ENCODE data around the gene NKAIN4.
"Not testable (repeated sequence)": the region's sequence is repeated elsewhere in the genome, so short reads cannot be mapped to it uniquely, and the experiment has no call there.

NKAIN4 gene

DNA sequence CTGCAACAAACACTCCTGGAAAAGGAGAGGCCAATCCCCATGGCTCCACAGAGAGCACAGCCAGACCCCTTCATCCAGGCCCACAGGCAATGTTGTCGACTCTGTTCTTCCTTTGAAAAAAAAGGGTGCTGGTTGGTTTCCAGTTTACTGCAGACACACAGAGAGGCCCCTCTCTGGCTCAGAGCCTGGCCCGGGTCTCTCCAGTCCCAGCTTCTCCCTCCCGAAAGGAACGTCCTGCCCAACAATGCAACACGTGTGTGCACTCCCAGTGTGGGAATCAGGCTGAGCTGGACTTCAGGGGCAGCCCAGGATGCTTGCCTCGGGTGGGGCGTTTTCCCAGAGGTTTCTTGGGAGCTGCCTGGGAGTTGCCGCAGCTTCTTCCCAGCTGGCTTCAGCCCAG is 4.5 kb upstream of the NKAIN4 start:
- H3K9ac ChIP-seq (ENCODE audit: low read depth in 1 of 2, low read length in 2 of 2): no peak overlapping the region
- H3K27ac ChIP-seq (ENCODE audit: low read depth in 2 of 2, low read length in 2 of 2): no peak overlapping the region
- H3K4me3 ChIP-seq (ENCODE audit: low read length in 2 of 2): no peak overlapping the region
- no peaks in the 10 kb centered on the region for H3K9me3 ChIP-seq (ENCODE audit: control insufficient read depth in 2 of 2, low read length in 2 of 2)
- H3K36me3 ChIP-seq (ENCODE audit: control insufficient read depth in 2 of 2, insufficient read depth in 2 of 2, low read length in 2 of 2): no peaks in the 10 kb centered on the region
- H3K27me3 ChIP-seq (ENCODE audit: control insufficient read depth in 2 of 2, insufficient read depth in 2 of 2, low read length in 2 of 2): peaks cover 14 to 18% of the 10 kb centered on the region in 2 donors
- no peaks in the 10 kb centered on the region for H3K4me1 ChIP-seq (ENCODE audit: control insufficient read depth in 2 of 2, insufficient read depth in 2 of 2, low read length in 2 of 2)

DNA sequence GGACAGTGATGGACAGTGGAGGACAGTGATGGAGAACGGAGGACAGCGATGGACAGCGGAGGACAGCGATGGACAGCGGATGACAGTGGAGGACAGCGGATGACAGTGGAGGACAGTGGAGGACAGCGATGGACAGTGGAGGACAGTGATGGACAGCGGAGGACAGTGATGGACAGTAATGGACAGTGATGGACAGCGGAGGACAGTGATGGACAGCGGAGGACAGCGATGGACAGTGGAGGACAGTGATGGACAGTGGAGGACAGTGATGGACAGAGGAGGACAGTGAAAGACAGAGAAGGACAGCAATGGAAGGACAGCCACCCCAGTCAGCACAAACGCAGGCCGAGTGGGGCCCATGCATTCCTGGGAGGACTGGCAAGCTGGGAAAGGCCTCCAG is 3.4 kb upstream of the NKAIN4 start:
- no peaks in the 10 kb centered on the region for H3K36me3 ChIP-seq (ENCODE audit: control insufficient read depth in 2 of 2, insufficient read depth in 2 of 2, low read length in 2 of 2)
- no peaks in the 10 kb centered on the region for H3K9me3 ChIP-seq (ENCODE audit: control insufficient read depth in 2 of 2, low read length in 2 of 2)
- no peak overlapping the region for H3K4me3 ChIP-seq (ENCODE audit: low read length in 2 of 2)
- H3K4me1 ChIP-seq (ENCODE audit: control insufficient read depth in 2 of 2, insufficient read depth in 2 of 2, low read length in 2 of 2): no peaks in the 10 kb centered on the region
- peaks cover 18 to 19% of the 10 kb centered on the region in 2 donors for H3K27me3 ChIP-seq (ENCODE audit: control insufficient read depth in 2 of 2, insufficient read depth in 2 of 2, low read length in 2 of 2)
- H3K9ac ChIP-seq (ENCODE audit: low read depth in 1 of 2, low read length in 2 of 2): no peak overlapping the region
- no peak overlapping the region for H3K27ac ChIP-seq (ENCODE audit: low read depth in 2 of 2, low read length in 2 of 2)

DNA sequence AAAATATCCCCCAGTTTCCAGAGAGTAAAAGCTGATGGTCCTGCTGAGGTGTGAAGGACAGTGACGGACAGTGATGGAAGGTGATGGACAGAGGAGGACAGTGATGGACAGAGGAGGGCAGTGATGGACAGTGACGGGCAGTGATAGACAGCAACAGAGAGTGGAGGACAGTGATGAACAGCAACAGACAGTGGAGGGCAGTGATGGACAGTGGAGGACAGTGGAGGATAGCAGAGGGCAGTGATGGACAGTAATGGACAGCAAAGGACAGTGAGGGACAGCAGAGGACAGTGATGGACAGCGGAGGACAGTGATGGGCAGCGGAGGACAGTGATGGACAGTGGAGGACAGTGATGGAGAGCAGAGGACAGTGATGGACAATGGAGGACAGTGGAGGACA is 2.7 kb upstream of the NKAIN4 start:
- Histone ChIP-seq H3K36me3 (ENCODE audit: control insufficient read depth in 2 of 2, insufficient read depth in 2 of 2, low read length in 2 of 2) (no peaks in the 10 kb centered on the region), H3K9ac (ENCODE audit: low read depth in 1 of 2, low read length in 2 of 2) (no peak overlapping the region), H3K4me1 (ENCODE audit: control insufficient read depth in 2 of 2, insufficient read depth in 2 of 2, low read length in 2 of 2) (no peaks in the 10 kb centered on the region), H3K27ac (ENCODE audit: low read depth in 2 of 2, low read length in 2 of 2) (no peak overlapping the region), H3K4me3 (ENCODE audit: low read length in 2 of 2) (no peak overlapping the region), H3K9me3 (ENCODE audit: control insufficient read depth in 2 of 2, low read length in 2 of 2) (no peaks in the 10 kb centered on the region), H3K27me3 (ENCODE audit: control insufficient read depth in 2 of 2, insufficient read depth in 2 of 2, low read length in 2 of 2) (peaks cover 18 to 21% of the 10 kb centered on the region in 2 donors)

DNA sequence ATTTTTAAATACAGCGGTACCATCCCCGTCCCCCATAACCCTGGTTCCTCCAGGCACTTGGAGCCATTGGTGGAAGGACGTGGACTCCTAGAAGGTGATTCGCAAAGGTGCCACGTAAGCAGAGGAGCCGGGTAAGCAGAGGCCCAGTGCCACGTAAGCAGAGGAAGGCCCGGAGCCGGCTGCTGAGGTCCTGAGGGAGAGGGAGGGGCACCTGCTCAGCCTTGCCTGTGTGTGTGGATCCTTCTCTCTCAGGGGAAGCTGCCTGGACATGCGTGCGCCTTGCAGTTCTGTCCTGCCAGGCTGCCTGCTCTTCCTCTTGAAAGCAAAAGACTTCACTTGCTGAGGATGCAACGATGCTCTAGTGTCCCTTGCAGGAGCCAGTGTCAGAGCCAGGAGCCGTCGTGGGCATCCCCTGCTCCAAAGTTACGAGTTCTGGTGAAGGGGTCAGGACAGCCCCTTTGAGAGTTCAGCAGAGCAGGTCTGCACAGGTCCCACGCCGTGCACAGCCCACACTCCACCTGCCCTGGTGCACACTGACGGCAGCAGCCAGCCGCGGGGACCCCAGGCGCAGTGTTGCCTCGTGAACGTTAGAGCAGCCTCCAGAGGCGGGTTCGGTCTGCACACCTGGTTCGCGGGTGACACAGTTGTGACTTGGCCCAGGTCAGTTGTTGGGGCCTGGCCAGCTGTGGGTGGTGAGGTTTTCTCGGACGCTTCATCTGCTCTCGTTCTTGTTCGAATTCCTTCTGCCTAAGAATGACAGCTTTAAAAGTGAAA is 1.9 kb upstream of the NKAIN4 start:
- Histone ChIP-seq H3K27ac (ENCODE audit: low read depth in 2 of 2, low read length in 2 of 2) (no peak overlapping the region), H3K9ac (ENCODE audit: low read depth in 1 of 2, low read length in 2 of 2) (no peak overlapping the region)

DNA sequence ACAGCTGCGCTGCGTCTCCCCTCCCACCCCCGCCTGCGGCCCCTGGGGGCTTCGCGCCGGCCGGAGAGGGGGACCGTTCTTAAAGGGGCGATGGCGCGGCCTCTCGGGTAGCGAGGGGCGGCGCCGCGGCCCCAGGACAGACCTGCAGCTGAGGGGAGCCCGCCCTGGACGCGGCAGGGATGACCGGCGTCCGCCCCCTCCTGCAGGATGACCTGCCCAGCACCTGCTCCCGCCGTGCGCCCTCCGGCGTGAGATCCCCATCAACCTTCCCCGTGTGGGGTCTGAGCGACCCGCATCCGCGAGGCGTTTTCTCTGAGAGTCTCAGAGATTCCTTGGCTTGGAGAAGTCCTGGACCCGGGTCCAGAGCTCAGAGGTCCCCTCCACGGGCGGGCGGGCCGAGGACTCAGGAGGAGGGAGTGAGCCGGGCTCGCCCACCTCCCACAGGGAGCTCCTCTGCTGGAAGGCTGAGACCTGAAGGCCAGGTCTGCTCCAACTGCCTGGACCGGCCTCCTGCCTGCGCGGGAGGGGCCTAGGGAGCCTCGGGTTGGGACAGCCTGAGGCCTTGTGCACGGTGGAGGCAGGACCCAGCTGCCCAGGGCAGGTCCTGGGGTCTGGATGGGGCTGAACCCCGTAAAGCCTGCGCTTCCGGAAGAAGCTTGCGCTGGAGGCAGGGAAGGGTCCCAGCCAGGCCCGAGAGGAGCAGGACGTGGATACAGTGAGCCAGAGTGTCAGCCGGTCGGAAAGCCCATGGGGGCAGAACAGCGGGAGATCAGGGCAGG is 532 bp upstream of the NKAIN4 start:
- peaks cover 18 to 21% of the 10 kb centered on the region in 2 donors for H3K27me3 ChIP-seq (ENCODE audit: control insufficient read depth in 2 of 2, insufficient read depth in 2 of 2, low read length in 2 of 2)
- no peaks in the 10 kb centered on the region for H3K36me3 ChIP-seq (ENCODE audit: control insufficient read depth in 2 of 2, insufficient read depth in 2 of 2, low read length in 2 of 2)
- no peaks in the 10 kb centered on the region for H3K9me3 ChIP-seq (ENCODE audit: control insufficient read depth in 2 of 2, low read length in 2 of 2)
- H3K4me1 ChIP-seq (ENCODE audit: control insufficient read depth in 2 of 2, insufficient read depth in 2 of 2, low read length in 2 of 2): no peaks in the 10 kb centered on the region
- no peak overlapping the region for H3K27ac ChIP-seq (ENCODE audit: low read depth in 2 of 2, low read length in 2 of 2)
- H3K9ac ChIP-seq (ENCODE audit: low read depth in 1 of 2, low read length in 2 of 2): no peak overlapping the region
- H3K4me3 ChIP-seq (ENCODE audit: low read length in 2 of 2): no peak overlapping the region

More for the DNA sequence above, 1.9 kb upstream of the NKAIN4 start:
- Histone ChIP-seq H3K4me3 (ENCODE audit: low read length in 2 of 2) (no peak overlapping the region), H3K36me3 (ENCODE audit: control insufficient read depth in 2 of 2, insufficient read depth in 2 of 2, low read length in 2 of 2) (no peaks in the 10 kb centered on the region), H3K27me3 (ENCODE audit: control insufficient read depth in 2 of 2, insufficient read depth in 2 of 2, low read length in 2 of 2) (peaks cover 18 to 21% of the 10 kb centered on the region in 2 donors), H3K4me1 (ENCODE audit: control insufficient read depth in 2 of 2, insufficient read depth in 2 of 2, low read length in 2 of 2) (no peaks in the 10 kb centered on the region), H3K9me3 (ENCODE audit: control insufficient read depth in 2 of 2, low read length in 2 of 2) (no peaks in the 10 kb centered on the region)

DNA sequence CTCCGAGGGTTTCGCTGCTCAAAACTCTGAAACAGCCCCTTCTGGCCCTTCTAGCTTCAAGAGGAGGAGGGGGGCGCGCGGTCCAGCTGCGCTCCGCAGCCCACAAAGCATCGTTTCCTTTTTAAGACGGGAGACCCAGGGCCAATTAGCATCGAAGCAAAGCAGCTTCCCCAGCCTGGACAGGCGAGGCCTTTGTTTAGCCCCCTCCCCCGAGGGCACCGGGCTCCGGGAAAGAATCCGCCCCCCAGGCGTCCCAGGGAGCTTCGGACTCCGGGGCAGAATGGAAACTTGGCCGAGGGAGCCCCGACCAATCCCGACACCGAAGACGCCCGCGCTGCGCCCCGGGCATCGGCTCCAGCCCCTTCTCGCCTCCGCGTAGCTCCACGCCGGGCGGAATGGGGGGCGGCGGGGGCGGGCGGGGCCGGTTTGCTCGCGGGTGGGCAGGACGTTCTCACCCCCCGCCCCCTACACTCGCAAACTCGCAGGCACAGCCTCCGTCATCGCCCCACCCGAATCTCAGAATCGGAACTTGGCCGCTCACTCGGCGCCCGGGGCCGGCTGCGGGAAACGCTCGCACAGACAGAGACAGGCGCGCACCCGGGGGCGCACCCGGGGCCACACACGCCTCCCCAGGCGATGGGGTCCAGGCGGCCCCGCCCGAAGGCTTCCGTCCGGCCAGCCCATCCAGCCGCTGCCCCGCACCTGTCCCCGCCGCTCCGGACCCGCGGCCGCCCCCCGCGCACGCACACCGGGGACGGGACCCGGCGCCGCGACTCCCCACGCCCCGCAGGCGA is 628 bp downstream of the NKAIN4 start:
- H3K36me3 ChIP-seq (ENCODE audit: control insufficient read depth in 2 of 2, insufficient read depth in 2 of 2, low read length in 2 of 2): no peaks in the 10 kb centered on the region
- H3K9ac ChIP-seq (ENCODE audit: low read depth in 1 of 2, low read length in 2 of 2): no peak overlapping the region
- no peaks in the 10 kb centered on the region for H3K9me3 ChIP-seq (ENCODE audit: control insufficient read depth in 2 of 2, low read length in 2 of 2)
- H3K4me3 ChIP-seq (ENCODE audit: low read length in 2 of 2): no peak overlapping the region
- H3K27me3 ChIP-seq (ENCODE audit: control insufficient read depth in 2 of 2, insufficient read depth in 2 of 2, low read length in 2 of 2): peaks cover 18 to 21% of the 10 kb centered on the region in 2 donors
- H3K27ac ChIP-seq (ENCODE audit: low read depth in 2 of 2, low read length in 2 of 2): no peak overlapping the region
- H3K4me1 ChIP-seq (ENCODE audit: control insufficient read depth in 2 of 2, insufficient read depth in 2 of 2, low read length in 2 of 2): no peaks in the 10 kb centered on the region

DNA sequence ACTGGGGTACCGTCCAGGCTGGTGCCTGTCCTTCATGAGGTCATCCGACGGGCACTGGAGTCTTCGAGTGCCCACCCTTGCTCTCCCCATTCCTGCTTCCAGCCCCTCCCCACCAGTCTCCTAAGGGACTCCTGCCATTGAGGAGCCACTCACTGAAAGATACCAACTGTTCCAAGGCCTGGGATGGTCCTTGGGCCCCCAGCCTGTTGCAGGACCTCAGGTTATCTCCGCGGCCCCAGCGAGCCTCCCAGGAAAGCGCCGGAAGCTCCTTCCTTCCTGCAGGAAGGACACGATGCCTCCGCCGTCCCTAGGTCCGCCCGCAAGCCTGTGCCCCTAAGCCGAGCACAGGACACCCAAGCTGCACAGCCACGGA is 1.2 kb downstream of the NKAIN4 start:
- Histone ChIP-seq H3K27ac (ENCODE audit: low read depth in 2 of 2, low read length in 2 of 2) (no peak overlapping the region), H3K27me3 (ENCODE audit: control insufficient read depth in 2 of 2, insufficient read depth in 2 of 2, low read length in 2 of 2) (peaks cover 21 to 22% of the 10 kb centered on the region in 2 donors), H3K9ac (ENCODE audit: low read depth in 1 of 2, low read length in 2 of 2) (no peak overlapping the region), H3K4me3 (ENCODE audit: low read length in 2 of 2) (no peak overlapping the region), H3K4me1 (ENCODE audit: control insufficient read depth in 2 of 2, insufficient read depth in 2 of 2, low read length in 2 of 2) (no peaks in the 10 kb centered on the region), H3K36me3 (ENCODE audit: control insufficient read depth in 2 of 2, insufficient read depth in 2 of 2, low read length in 2 of 2) (no peaks in the 10 kb centered on the region), H3K9me3 (ENCODE audit: control insufficient read depth in 2 of 2, low read length in 2 of 2) (no peaks in the 10 kb centered on the region)

DNA sequence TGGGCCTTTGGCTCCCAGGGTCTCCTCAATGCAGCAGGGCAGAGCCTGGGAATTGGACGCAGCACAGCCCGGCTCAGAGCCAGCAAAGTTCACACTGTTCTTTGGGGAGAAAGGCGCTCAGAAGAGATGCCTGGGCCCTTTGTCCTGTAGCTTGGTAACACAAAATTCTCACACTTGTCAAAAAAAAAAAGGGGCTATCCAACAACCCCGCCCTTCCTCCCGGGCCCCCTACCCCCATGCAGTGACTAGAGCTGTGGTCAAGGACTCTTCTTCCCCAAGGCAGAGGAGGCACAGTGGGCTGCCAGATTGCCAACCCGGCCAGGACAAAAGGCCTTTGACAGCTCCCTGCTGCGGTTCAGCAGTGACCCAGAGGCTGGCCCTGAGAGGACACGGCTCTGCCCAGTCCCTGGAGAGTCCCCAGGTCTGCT is 2.0 kb downstream of the NKAIN4 start:
- peaks cover 19 to 21% of the 10 kb centered on the region in 2 donors for H3K27me3 ChIP-seq (ENCODE audit: control insufficient read depth in 2 of 2, insufficient read depth in 2 of 2, low read length in 2 of 2)

DNA sequence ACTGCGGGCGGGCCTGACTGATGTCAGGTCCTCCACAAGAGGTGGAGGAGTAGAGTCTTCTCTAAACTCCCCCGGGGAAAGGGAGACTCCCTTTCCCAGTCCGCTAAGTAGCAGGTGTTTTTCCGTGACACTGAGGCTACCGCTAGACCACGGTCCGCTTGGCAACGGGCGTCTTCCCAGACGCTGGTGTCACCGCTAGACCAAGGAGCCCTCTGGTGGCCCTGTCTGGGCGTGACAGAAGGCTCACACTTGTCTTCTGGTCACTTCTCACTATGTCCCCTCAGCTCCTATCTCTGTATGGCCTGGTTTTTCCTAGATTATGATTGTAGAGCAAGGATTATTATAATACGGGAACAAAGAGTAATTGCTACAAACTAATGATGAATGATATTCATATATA is 2.9 kb downstream of the NKAIN4 start:
- peaks cover 21 to 26% of the 10 kb centered on the region in 2 donors for H3K27me3 ChIP-seq (ENCODE audit: control insufficient read depth in 2 of 2, insufficient read depth in 2 of 2, low read length in 2 of 2)
- H3K27ac ChIP-seq (ENCODE audit: low read depth in 2 of 2, low read length in 2 of 2); H3K4me3 ChIP-seq (ENCODE audit: low read length in 2 of 2); H3K9ac ChIP-seq (ENCODE audit: low read depth in 1 of 2, low read length in 2 of 2); H3K36me3 ChIP-seq (ENCODE audit: control insufficient read depth in 2 of 2, insufficient read depth in 2 of 2, low read length in 2 of 2); H3K4me1 ChIP-seq (ENCODE audit: control insufficient read depth in 2 of 2, insufficient read depth in 2 of 2, low read length in 2 of 2); H3K9me3 ChIP-seq (ENCODE audit: control insufficient read depth in 2 of 2, low read length in 2 of 2): not testable (repeated sequence)

More for the DNA sequence above, 2.0 kb downstream of the NKAIN4 start:
- Histone ChIP-seq H3K36me3 (ENCODE audit: control insufficient read depth in 2 of 2, insufficient read depth in 2 of 2, low read length in 2 of 2) (no peaks in the 10 kb centered on the region), H3K9ac (ENCODE audit: low read depth in 1 of 2, low read length in 2 of 2) (no peak overlapping the region), H3K9me3 (ENCODE audit: control insufficient read depth in 2 of 2, low read length in 2 of 2) (no peaks in the 10 kb centered on the region), H3K4me1 (ENCODE audit: control insufficient read depth in 2 of 2, insufficient read depth in 2 of 2, low read length in 2 of 2) (no peaks in the 10 kb centered on the region), H3K27ac (ENCODE audit: low read depth in 2 of 2, low read length in 2 of 2) (no peak overlapping the region), H3K4me3 (ENCODE audit: low read length in 2 of 2) (no peak overlapping the region)

DNA sequence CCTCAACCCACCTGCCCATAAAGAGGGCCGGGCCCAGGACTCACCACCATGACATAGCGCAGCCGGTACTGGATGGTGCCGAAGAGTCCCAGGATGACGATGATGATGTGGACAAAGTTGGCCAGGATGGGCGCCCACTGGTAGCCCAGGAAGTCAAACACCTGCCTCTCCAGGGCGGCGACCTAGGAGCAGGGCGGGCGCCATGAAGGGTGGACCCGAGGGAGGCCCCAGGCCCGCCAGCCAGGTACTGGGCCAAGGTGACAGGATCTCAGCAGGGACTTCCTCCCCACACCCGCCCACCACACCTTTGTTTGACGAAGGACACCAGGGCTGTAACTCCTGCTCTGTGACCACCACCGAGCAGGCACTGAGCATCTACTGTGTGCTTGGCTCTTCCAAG is 4.4 kb downstream of the NKAIN4 start:
- H3K4me1 ChIP-seq (ENCODE audit: control insufficient read depth in 2 of 2, insufficient read depth in 2 of 2, low read length in 2 of 2): no peaks in the 10 kb centered on the region
- no peak overlapping the region for H3K4me3 ChIP-seq (ENCODE audit: low read length in 2 of 2)
- no peaks in the 10 kb centered on the region for H3K9me3 ChIP-seq (ENCODE audit: control insufficient read depth in 2 of 2, low read length in 2 of 2)
- H3K36me3 ChIP-seq (ENCODE audit: control insufficient read depth in 2 of 2, insufficient read depth in 2 of 2, low read length in 2 of 2): no peaks in the 10 kb centered on the region
- H3K27me3 ChIP-seq (ENCODE audit: control insufficient read depth in 2 of 2, insufficient read depth in 2 of 2, low read length in 2 of 2): peaks cover 10 to 12% of the 10 kb centered on the region in 2 donors
- H3K27ac ChIP-seq (ENCODE audit: low read depth in 2 of 2, low read length in 2 of 2): no peak overlapping the region
- H3K9ac ChIP-seq (ENCODE audit: low read depth in 1 of 2, low read length in 2 of 2): no peak overlapping the region
